ENCODE measurements around the gene BRF1. TPM values are rescaled to one million over a fixed set of nuclear protein-coding genes. Genes with fewer than 3 reads are reported as not detected.

The BRF1 gene
- total RNA-seq, 1 experiment from 2014 or later = 26.4 TPM

DNA sequence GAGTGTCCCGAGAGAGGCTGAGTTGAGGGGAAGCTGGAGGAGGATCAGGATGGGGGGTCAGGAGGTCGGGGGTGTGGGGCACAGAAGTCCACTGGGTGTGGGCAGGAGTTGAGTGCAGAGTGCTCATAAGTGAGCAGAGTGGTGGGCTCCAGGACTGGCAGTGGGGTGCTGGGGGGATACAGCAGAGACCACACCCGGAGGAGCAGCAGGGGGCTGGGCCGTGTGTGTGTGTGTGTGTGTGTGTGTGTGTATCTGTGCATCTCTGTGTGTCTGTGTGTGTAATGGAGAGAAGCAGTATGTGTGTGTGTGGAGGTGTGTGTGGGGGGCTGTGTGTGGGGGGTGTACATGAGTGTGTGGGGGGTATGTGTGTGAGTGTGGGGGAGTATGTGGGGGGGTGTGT lies 114.8 kb downstream of the BRF1 start:
- CTCF ChIA-PET = interaction anchor here (8.3 kb wide), 1 partner anchor 16 kb away, joined by 107 read pairs; the partner anchor contains the start of gene JAG2
- no peak overlapping the region for H3K27ac Mint-ChIP-seq

More for the DNA sequence above, 114.8 kb downstream of the BRF1 start:
- Mint-ChIP-seq H3K27me3 (ENCODE audit: low read depth) (peaks cover 27% of the 10 kb centered on the region), H3K4me3 (no peak overlapping the region), H3K9me3 (peaks cover 12% of the 10 kb centered on the region), H3K4me1 (peaks cover 12% of the 10 kb centered on the region), H3K36me3 (no peaks in the 10 kb centered on the region)
- DNase-seq (ENCODE audit: low spot score) = no peak
- POLR2A ChIA-PET = no interaction called here
- no peak for ATAC-seq
- TF ChIP-seq ZNF416 (CRISPR knock-in tag; IDR thresholded peaks at IDR 0.05) (no peak), PRDM15 (CRISPR knock-in tag; IDR thresholded peaks at IDR 0.05) (no peak), E2F5 (CRISPR knock-in tag; IDR thresholded peaks at IDR 0.05) (no peak), ZNF317 (CRISPR knock-in tag; IDR thresholded peaks at IDR 0.05; ENCODE audit: borderline replicate concordance, low read depth) (no peak), ZBTB43 (CRISPR knock-in tag; IDR thresholded peaks at IDR 0.05) (no peak), NR3C1 (CRISPR knock-in tag; conservative IDR thresholded peaks at IDR 0.05; ENCODE audit: low read depth) (no peak), GTF2I (CRISPR knock-in tag; conservative IDR thresholded peaks at IDR 0.05) (no peak), FOXJ3 (CRISPR knock-in tag; IDR thresholded peaks at IDR 0.05; ENCODE audit: borderline replicate concordance) (no peak), SOX15 (CRISPR knock-in tag; IDR thresholded peaks at IDR 0.05) (no peak), STAT6 (CRISPR knock-in tag; conservative IDR thresholded peaks at IDR 0.05; ENCODE audit: low read depth) (no peak), USF1 (CRISPR knock-in tag; IDR thresholded peaks at IDR 0.05) (no peak), ZNF512 (CRISPR knock-in tag; IDR thresholded peaks at IDR 0.05; ENCODE audit: borderline replicate concordance) (no peak)
- TF ChIP-seq, protein P1, sequence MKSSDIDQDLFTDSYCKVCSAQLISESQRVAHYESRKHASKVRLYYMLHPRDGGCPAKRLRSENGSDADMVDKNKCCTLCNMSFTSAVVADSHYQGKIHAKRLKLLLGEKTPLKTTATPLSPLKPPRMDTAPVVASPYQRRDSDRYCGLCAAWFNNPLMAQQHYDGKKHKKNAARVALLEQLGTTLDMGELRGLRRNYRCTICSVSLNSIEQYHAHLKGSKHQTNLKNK (CRISPR knock-in tag; IDR thresholded peaks at IDR 0.05) = no peak
- TF ChIP-seq, protein P2, sequence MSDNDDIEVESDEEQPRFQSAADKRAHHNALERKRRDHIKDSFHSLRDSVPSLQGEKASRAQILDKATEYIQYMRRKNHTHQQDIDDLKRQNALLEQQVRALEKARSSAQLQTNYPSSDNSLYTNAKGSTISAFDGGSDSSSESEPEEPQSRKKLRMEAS (CRISPR knock-in tag; IDR thresholded peaks at IDR 0.05) = no peak
- TF ChIP-seq, protein P3, sequence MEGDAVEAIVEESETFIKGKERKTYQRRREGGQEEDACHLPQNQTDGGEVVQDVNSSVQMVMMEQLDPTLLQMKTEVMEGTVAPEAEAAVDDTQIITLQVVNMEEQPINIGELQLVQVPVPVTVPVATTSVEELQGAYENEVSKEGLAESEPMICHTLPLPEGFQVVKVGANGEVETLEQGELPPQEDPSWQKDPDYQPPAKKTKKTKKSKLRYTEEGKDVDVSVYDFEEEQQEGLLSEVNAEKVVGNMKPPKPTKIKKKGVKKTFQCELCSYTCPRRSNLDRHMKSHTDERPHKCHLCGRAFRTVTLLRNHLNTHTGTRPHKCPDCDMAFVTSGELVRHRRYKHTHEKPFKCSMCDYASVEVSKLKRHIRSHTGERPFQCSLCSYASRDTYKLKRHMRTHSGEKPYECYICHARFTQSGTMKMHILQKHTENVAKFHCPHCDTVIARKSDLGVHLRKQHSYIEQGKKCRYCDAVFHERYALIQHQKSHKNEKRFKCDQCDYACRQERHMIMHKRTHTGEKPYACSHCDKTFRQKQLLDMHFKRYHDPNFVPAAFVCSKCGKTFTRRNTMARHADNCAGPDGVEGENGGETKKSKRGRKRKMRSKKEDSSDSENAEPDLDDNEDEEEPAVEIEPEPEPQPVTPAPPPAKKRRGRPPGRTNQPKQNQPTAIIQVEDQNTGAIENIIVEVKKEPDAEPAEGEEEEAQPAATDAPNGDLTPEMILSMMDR (IDR thresholded peaks at IDR 0.05) = no peak
- TF ChIP-seq, protein P4, sequence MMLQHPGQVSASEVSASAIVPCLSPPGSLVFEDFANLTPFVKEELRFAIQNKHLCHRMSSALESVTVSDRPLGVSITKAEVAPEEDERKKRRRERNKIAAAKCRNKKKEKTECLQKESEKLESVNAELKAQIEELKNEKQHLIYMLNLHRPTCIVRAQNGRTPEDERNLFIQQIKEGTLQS (CRISPR knock-in tag; conservative IDR thresholded peaks at IDR 0.05) = no peak
- TF ChIP-seq, protein P5, sequence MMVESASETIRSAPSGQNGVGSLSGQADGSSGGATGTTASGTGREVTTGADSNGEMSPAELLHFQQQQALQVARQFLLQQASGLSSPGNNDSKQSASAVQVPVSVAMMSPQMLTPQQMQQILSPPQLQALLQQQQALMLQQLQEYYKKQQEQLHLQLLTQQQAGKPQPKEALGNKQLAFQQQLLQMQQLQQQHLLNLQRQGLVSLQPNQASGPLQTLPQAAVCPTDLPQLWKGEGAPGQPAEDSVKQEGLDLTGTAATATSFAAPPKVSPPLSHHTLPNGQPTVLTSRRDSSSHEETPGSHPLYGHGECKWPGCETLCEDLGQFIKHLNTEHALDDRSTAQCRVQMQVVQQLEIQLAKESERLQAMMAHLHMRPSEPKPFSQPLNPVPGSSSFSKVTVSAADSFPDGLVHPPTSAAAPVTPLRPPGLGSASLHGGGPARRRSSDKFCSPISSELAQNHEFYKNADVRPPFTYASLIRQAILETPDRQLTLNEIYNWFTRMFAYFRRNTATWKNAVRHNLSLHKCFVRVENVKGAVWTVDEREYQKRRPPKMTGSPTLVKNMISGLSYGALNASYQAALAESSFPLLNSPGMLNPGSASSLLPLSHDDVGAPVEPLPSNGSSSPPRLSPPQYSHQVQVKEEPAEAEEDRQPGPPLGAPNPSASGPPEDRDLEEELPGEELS (CRISPR knock-in tag; IDR thresholded peaks at IDR 0.05) = no peak

Measured in WTC11 (cell line).